HepG2 (cell line): ENCODE results near the gene SMOC1. TPM values are rescaled to one million over a fixed set of nuclear protein-coding genes. Genes with fewer than 3 reads are reported as not detected.

Experiments
- BHLHE40 ChIP-seq: IDR thresholded peaks from 2 replicates; pipeline ENCODE4 v1.6.1; 2011; ENCODE audit warnings: low read length, improper control_type of control experiment
- FOXA3 ChIP-seq: IDR thresholded peaks from 2 replicates; pipeline ENCODE4 v1.6.1; 2016; ENCODE audit warnings: missing genetic modification reagents, missing compliant biosample characterization
- HNF1A ChIP-seq, 2 experiments: sonication (generic) in 1 of 2; formaldehyde crosslinking in 1 of 2; IDR thresholded peaks; 2 replicates each; pipeline versions ENCODE4 v1.4.0 to v1.6.1; 2016 to 2020; ENCODE audit warnings: borderline replicate concordance in 1 of 2, low read depth in 1 of 2, mild to moderate bottlenecking in 1 of 2, missing genetic modification reagents in 1 of 2
- KDM1A ChIP-seq: IDR thresholded peaks from 2 replicates; pipeline ENCODE4 v1.6.1; 2016; ENCODE audit warnings: missing compliant biosample characterization
- KDM6A ChIP-seq: IDR thresholded peaks from 2 replicates; pipeline ENCODE4 v1.6.1; 2016; ENCODE audit warnings: low read depth
- MXI1 ChIP-seq: IDR thresholded peaks from 3 replicates; pipeline ENCODE4 v1.6.1; 2012; ENCODE audit warnings: low read depth, low read length, inconsistent platforms, borderline replicate concordance
- PITX1 ChIP-seq: sonication (generic); formaldehyde crosslinking; IDR thresholded peaks from 2 replicates; pipeline ENCODE4 v1.5.1; 2020; ENCODE audit warnings: mild to moderate bottlenecking, missing genetic modification reagents
- PPARG ChIP-seq: conservative IDR thresholded peaks from 2 replicates; pipeline ENCODE4 v1.6.1; 2016; ENCODE audit warnings: missing biosample characterization, missing genetic modification reagents
- SOX13 ChIP-seq, 3 experiments: fragments of 450-650 bp in 1 of 3; sonication (generic) in 1 of 3; formaldehyde crosslinking in 1 of 3; IDR thresholded peaks in 2 of 3; conservative IDR thresholded peaks in 1 of 3; 2 replicates each; pipeline versions ENCODE4 v1.5.0 to v1.6.1; 2016 to 2020; ENCODE audit warnings: antibody characterized with exemption in 1 of 3, mild to moderate bottlenecking in 1 of 3, missing compliant biosample characterization in 1 of 3, missing genetic modification reagents in 1 of 3, moderate library complexity in 1 of 3
- TBX2 ChIP-seq: sonication (generic); formaldehyde crosslinking; IDR thresholded peaks from 2 replicates; pipeline ENCODE4 v1.5.0; 2020; ENCODE audit warnings: missing genetic modification reagents, mild to moderate bottlenecking, borderline replicate concordance
- TEF ChIP-seq: sonication (generic); formaldehyde crosslinking; IDR thresholded peaks from 2 replicates; pipeline ENCODE4 v1.5.0; 2020; ENCODE audit warnings: missing genetic modification reagents
- TP53 ChIP-seq: sonication (generic); formaldehyde crosslinking; conservative IDR thresholded peaks from 2 replicates; pipeline ENCODE4 v1.4.0; 2020; ENCODE audit warnings: missing genetic modification reagents
- YY1 ChIP-seq: IDR thresholded peaks from 2 replicates; pipeline ENCODE4 v1.6.1; 2011; ENCODE audit warnings: low read length, low read depth, moderate library complexity, mild to moderate bottlenecking; ENCODE audit not compliant: insufficient read depth, insufficient replicate concordance
- ZNF205 ChIP-seq: IDR thresholded peaks from 2 replicates; pipeline ENCODE4 v1.6.1; 2018; ENCODE audit warnings: missing biosample characterization, missing genetic modification reagents
- ZNF609 ChIP-seq: sonication (generic); formaldehyde crosslinking; IDR thresholded peaks from 2 replicates; pipeline ENCODE4 v1.4.0; 2020; ENCODE audit warnings: mild to moderate bottlenecking, missing genetic modification reagents, borderline replicate concordance
- ZNF644 ChIP-seq: IDR thresholded peaks from 2 replicates; pipeline ENCODE4 v1.6.1; 2016; ENCODE audit warnings: low read depth
- polyA plus RNA-seq, 8 experiments: library from polyadenylated mRNA; depleted of rRNA in 3 of 8; stranded (reverse) in 7 of 8; unstranded in 1 of 8; fragments of >200 nt; fragmentation: Illumina TruSeq in 4 of 8; extraction: Trizol in 4 of 8; gene quantifications; 2 replicates each; pipeline versions ENCODE4 v1.2.1 to v1.2.3, GENCODE V29; 2011 to 2016; ENCODE audit warnings: low read depth in 4 of 8, missing spikeins in 1 of 8, mixed read lengths in 1 of 8; ENCODE audit not compliant: insufficient read depth in 1 of 8
- total RNA-seq, 5 experiments: library from RNA; depleted of rRNA; stranded (reverse); fragments of >200 nt; fragmentation: Illumina TruSeq; extraction: Trizol; gene quantifications; 2 replicates each; pipeline ENCODE4 v1.2.3, GENCODE V29; 2016; ENCODE audit warnings: low read depth in 1 of 5

SMOC1 gene
- total and polyA plus RNA-seq, 2 of the 13 experiments (the other 11 are each of a cell fraction or from before 2014, with no cell fraction given) = 17.8 to 35.6 TPM

GRCh38 chr14:70002589-70003346 is 123.6 kb downstream of the SMOC1 start (continued):
- TF ChIP-seq ZNF644 (CRISPR knock-in tag) = peak; percentile 80; the same call in 1 of the 2 replicates
- TF ChIP-seq MXI1 = no peak
- TF ChIP-seq HNF1A (IDR thresholded peaks at IDR 0.05; ENCODE audit: low read depth) = peak; percentile 38; the same call in 1 of the 2 replicates
- no peak for TF ChIP-seq HNF1A (CRISPR knock-in tag; IDR thresholded peaks at IDR 0.05; ENCODE audit: borderline replicate concordance)
- no peak for TF ChIP-seq SOX13 (IDR thresholded peaks at IDR 0.05)
- peak in 1 of 2 experiments; percentile 49; a peak in 2 of 4 replicates for TF ChIP-seq SOX13 (CRISPR knock-in tag; conservative IDR thresholded peaks at IDR 0.05 in 1 of 2, IDR thresholded peaks at IDR 0.05 in 1 of 2)
- no peak for TF ChIP-seq YY1
- TF ChIP-seq TEF (CRISPR knock-in tag) = no peak
- no peak for TF ChIP-seq TP53
- TF ChIP-seq PPARG (CRISPR knock-in tag) = peak; percentile 51; the same call in 1 of the 2 replicates
- TF ChIP-seq PITX1 = peak; percentile 53; the same call in 1 of the 2 replicates
- TF ChIP-seq ZNF609 (CRISPR knock-in tag) = 0 out of 2 replicates have a peak, but pooled peaks have one; percentile 33
- no peak for TF ChIP-seq KDM1A
- peak; percentile 40; the same call in 1 of the 2 replicates for TF ChIP-seq TBX2 (CRISPR knock-in tag)
- TF ChIP-seq KDM6A (CRISPR knock-in tag) = 0 out of 2 replicates have a peak, but pooled peaks have one; percentile 21
- TF ChIP-seq BHLHE40 = no peak
- peak; percentile 24 for TF ChIP-seq FOXA3 (CRISPR knock-in tag)
- 0 out of 2 replicates have a peak, but pooled peaks have one; percentile 51 for TF ChIP-seq ZNF205 (CRISPR knock-in tag)
